Tibial nerve (tissue), 4 donors: Measurements from ENCODE around the gene GBX1. TPM values are rescaled to one million over a fixed set of nuclear protein-coding genes. Genes with fewer than 3 reads are reported as not detected.

Experiments
- DNase-seq, 2 donors: peaks; one replicate each; pipeline ENCODE4 v3.0.0-alpha.2; 2019; ENCODE audit warnings: low spot score in 2 of 2
- H3K27ac ChIP-seq, 4 donors: fragments of 200-600 bp; sonication (generic) in 3 of 4; one replicate each; pipeline ENCODE4 v1.5.1; 2017 to 2019; ENCODE audit warnings: mild to moderate bottlenecking in 1 of 4
- H3K27me3 ChIP-seq, 2 donors: fragments of 200-600 bp; sonication (generic) in 1 of 2; one replicate each; pipeline versions ENCODE4 v1.5.1 to v1.6.0; 2017 to 2019
- H3K36me3 ChIP-seq, 3 donors: fragments of 200-600 bp; sonication (generic); one replicate each; pipeline ENCODE4 v1.5.1; 2018 to 2019
- H3K4me1 ChIP-seq, 4 donors: fragments of 200-600 bp; sonication (generic) in 3 of 4; one replicate each; pipeline ENCODE4 v1.5.1; 2017 to 2019
- H3K4me3 ChIP-seq, 4 donors: fragments of 200-600 bp; sonication (generic) in 3 of 4; one replicate each; pipeline ENCODE4 v1.5.1; 2017 to 2019; ENCODE audit warnings: mild to moderate bottlenecking in 1 of 4, moderate library complexity in 1 of 4
- H3K9me3 ChIP-seq, 4 donors: fragments of 200-600 bp; sonication (generic) in 3 of 4; one replicate each; pipeline ENCODE4 v1.5.1; 2017 to 2019
- CTCF ChIP-seq, 5 experiments: fragments of 200-600 bp in 3 of 5; fragments of 450-650 bp in 2 of 5; sonication (generic) in 3 of 5; IDR thresholded peaks; one replicate each; pipeline ENCODE4 v1.5.1; 2016 to 2019; ENCODE audit warnings: antibody characterized with exemption in 5 of 5, mild to moderate bottlenecking in 3 of 5, moderate library complexity in 2 of 5
- EP300 ChIP-seq, 2 donors: sonication (generic); formaldehyde crosslinking; IDR thresholded peaks; one replicate each; pipeline ENCODE4 v1.6.1; 2017; ENCODE audit warnings: antibody characterized with exemption in 2 of 2, mild to moderate bottlenecking in 1 of 2
- POLR2A ChIP-seq, 2 donors: fragments of 450-650 bp; IDR thresholded peaks; one replicate each; pipeline ENCODE4 v1.6.1; 2017; ENCODE audit warnings: antibody characterized with exemption in 2 of 2, mild to moderate bottlenecking in 2 of 2, moderate library complexity in 2 of 2
- WGBS, 2 donors: methylation state at CpG; one replicate each; pipeline ENCODE4 v1.1.5; 2018; 5-methylcytosine and 5-hydroxymethylcytosine counted together
- total RNA-seq, 4 donors: library from RNA; depleted of rRNA; stranded (reverse); fragments of >200 nt; gene quantifications; one replicate each; pipeline ENCODE4 v1.1.0, GENCODE V29; 2016

GBX1 gene
- total RNA-seq, 4 donors from 2014 or later: not detected

GRCh38 chr7:151210087-151210854 is 42.8 kb upstream of the GBX1 start, which contains the start of gene H2BK1:
Gene H2BK1 (minus strand): TSS chr7:151210488. CDS start chr7:151210318, 170 bp downstream.
- Histone ChIP-seq H3K9me3 (no peaks in the 10 kb centered on the region), H3K27ac (no peak within 1 kb of the TSS), H3K27me3 (no peaks in the 10 kb centered on the region), H3K36me3 (peaks cover 0 to 61% (median 11%) of the 10 kb centered on the region in 3 donors), H3K4me3 (no peak within 1 kb of the TSS), H3K4me1 (no peaks in the 10 kb centered on the region)
- 81 to 82% methylated on average over 17 of the region's 17 CpGs for WGBS, 2 donors
- no peak for TF ChIP-seq CTCF (IDR thresholded peaks at IDR 0.05)
- DNase-seq: no peak

- no peak overlapping the region for H3K4me3 ChIP-seq
- no peak for DNase-seq
- H3K27ac ChIP-seq: no peak overlapping the region
- 88% methylated on average over 6 of the region's 6 CpGs for WGBS, 2 donors
- H3K4me1 ChIP-seq: no peaks in the 10 kb centered on the region
- peaks cover 0 to under 1% of the 10 kb centered on the region in 2 donors for H3K27me3 ChIP-seq
- peaks cover 0 to 54% (median 10%) of the 10 kb centered on the region in 3 donors for H3K36me3 ChIP-seq
- TF ChIP-seq CTCF (IDR thresholded peaks at IDR 0.05) (no peak), EP300 (IDR thresholded peaks at IDR 0.05) (no peak), POLR2A (IDR thresholded peaks at IDR 0.05) (no peak)
- H3K9me3 ChIP-seq: no peaks in the 10 kb centered on the region
Observed at GRCh38 chr7:151209588-151209987, 42.1 kb upstream of the GBX1 start.

GRCh38 chr7:151208253-151208862 is 40.9 kb upstream of the GBX1 start:
- DNase-seq: no peak
- WGBS, 2 donors: 62 to 68% methylated on average over 9 of the region's 9 CpGs
- H3K27me3 ChIP-seq: peaks cover 0 to 10% of the 10 kb centered on the region in 2 donors
- H3K4me3 ChIP-seq: no peak overlapping the region
- TF ChIP-seq CTCF (IDR thresholded peaks at IDR 0.05) (no peak), POLR2A (IDR thresholded peaks at IDR 0.05) (no peak), EP300 (IDR thresholded peaks at IDR 0.05) (no peak)
- peaks cover 0 to 41% (median 0%) of the 10 kb centered on the region in 3 donors for H3K36me3 ChIP-seq
- H3K27ac ChIP-seq: no peak overlapping the region
- H3K9me3 ChIP-seq: no peaks in the 10 kb centered on the region
- no peaks in the 10 kb centered on the region for H3K4me1 ChIP-seq

GRCh38 chr7:151207804-151208203 is 40.3 kb upstream of the GBX1 start:
- Histone ChIP-seq H3K36me3 (peaks cover 0 to 36% (median 0%) of the 10 kb centered on the region in 3 donors), H3K27me3 (peaks cover 0 to 10% of the 10 kb centered on the region in 2 donors), H3K27ac (no peak overlapping the region), H3K4me3 (no peak overlapping the region), H3K4me1 (no peaks in the 10 kb centered on the region), H3K9me3 (no peaks in the 10 kb centered on the region)
- TF ChIP-seq CTCF (IDR thresholded peaks at IDR 0.05): no peak
- TF ChIP-seq POLR2A (IDR thresholded peaks at IDR 0.05): no peak
- no peak for TF ChIP-seq EP300 (IDR thresholded peaks at IDR 0.05)
- 67 to 70% methylated on average over 8 to 12 of the region's 12 CpGs for WGBS, 2 donors
- DNase-seq: no peak

GRCh38 chr7:151207315-151207714 is 39.8 kb upstream of the GBX1 start:
- no peak for DNase-seq
- TF ChIP-seq EP300 (IDR thresholded peaks at IDR 0.05): no peak
- no peak for TF ChIP-seq CTCF (IDR thresholded peaks at IDR 0.05)
- no peak for TF ChIP-seq POLR2A (IDR thresholded peaks at IDR 0.05)
- no peaks in the 10 kb centered on the region for H3K4me1 ChIP-seq

More at GRCh38 chr7:151207315-151207714, 39.8 kb upstream of the GBX1 start:
- Histone ChIP-seq H3K4me3 (no peak overlapping the region), H3K9me3 (no peaks in the 10 kb centered on the region), H3K36me3 (peaks cover 0 to 31% (median 0%) of the 10 kb centered on the region in 3 donors), H3K27ac (no peak overlapping the region), H3K27me3 (peaks cover 0 to 10% of the 10 kb centered on the region in 2 donors)
- WGBS, 2 donors: 60 to 66% methylated on average over 9 of the region's 9 CpGs
